OCI-LY3 (cell line): Measurements from ENCODE around the gene SVOPL.

Source experiments
- H2AFZ ChIP-seq: fragments of 200-600, 300-600 bp; shearing (Covaris generic); 2 replicates; pipeline ENCODE4 v1.6.0; 2014; ENCODE audit warnings: antibody characterized with exemption, low read depth, low read length
- H3K27ac ChIP-seq: fragments of 200-600, 300-600 bp; sonication (generic); 2 replicates; pipeline ENCODE4 v1.5.1; 2014; ENCODE audit warnings: mild to moderate bottlenecking, low read length, moderate library complexity, mixed read lengths
- H3K27me3 ChIP-seq: fragments of 200-600, 300-600 bp; sonication (generic); 2 replicates; pipeline ENCODE4 v1.6.1; 2014; ENCODE audit warnings: low read depth, low read length, mixed read lengths
- H3K36me3 ChIP-seq: fragments of 200-600, 300-600 bp; sonication (generic); replicated peaks from 2 replicates; pipeline ENCODE3; 2014; ENCODE audit warnings: low read depth, low read length, mixed read lengths
- H3K4me1 ChIP-seq: fragments of 300-600, 200-600 bp; sonication (generic); 2 replicates; pipeline ENCODE4 v1.6.1; 2014; ENCODE audit warnings: low read length, mixed read lengths
- H3K4me2 ChIP-seq: fragments of 200-600, 300-600 bp; sonication (generic); 2 replicates; pipeline ENCODE4 v1.6.1; 2014; ENCODE audit warnings: low read length, mixed read lengths
- H3K4me3 ChIP-seq: fragments of 300-600, 200-600 bp; sonication (generic); 2 replicates; pipeline ENCODE4 v1.5.1; 2014; ENCODE audit warnings: antibody characterized with exemption, mild to moderate bottlenecking, low read length, moderate library complexity
- H3K79me2 ChIP-seq: fragments of 300-600, 200-600 bp; shearing (Covaris generic); 2 replicates; pipeline ENCODE4 v1.6.1; 2014; ENCODE audit warnings: mild to moderate bottlenecking, low read length, mixed read lengths
- H3K9ac ChIP-seq: fragments of 300-600, 200-600 bp; shearing (Covaris generic); 2 replicates; pipeline ENCODE4 v1.6.0; 2014; ENCODE audit warnings: mild to moderate bottlenecking, low read length, moderate library complexity
- H3K9me3 ChIP-seq: fragments of 200-600, 300-600 bp; shearing (Covaris generic); 2 replicates; pipeline ENCODE4 v1.6.1; 2014; ENCODE audit warnings: low read length, mixed read lengths; ENCODE audit not compliant: insufficient read depth
- H4K20me1 ChIP-seq: fragments of 200-600, 300-600 bp; sonication (generic); 2 replicates; pipeline ENCODE4 v1.6.1; 2016; ENCODE audit warnings: low read length, mixed read lengths; ENCODE audit not compliant: insufficient read depth
- CTCF ChIP-seq: fragments of 200-600, 300-600 bp; sonication (generic); IDR thresholded peaks from 2 replicates; pipeline ENCODE4 v1.5.1; 2014; ENCODE audit warnings: antibody characterized with exemption, low read length, low read depth
- EZH2phosphoT487 ChIP-seq: fragments of 200-600 bp; shearing (Covaris generic); IDR thresholded peaks from 2 replicates; pipeline ENCODE4 v1.6.1; 2018; ENCODE audit warnings: antibody characterized with exemption, mixed run types, low read depth

The SVOPL gene

GRCh38 chr7:138700857-138701536, at the start of gene SVOPL:
Gene SVOPL, minus strand, starts transcription at chr7:138701362. Its CDS starts 22,317 bp downstream, at chr7:138679045.
- Histone ChIP-seq H3K79me2 (no peaks in the 10 kb centered on the region), H3K36me3 (no peaks in the 10 kb centered on the region), H3K9me3 (no peaks in the 10 kb centered on the region), H3K4me1 (no peaks in the 10 kb centered on the region), H4K20me1 (no peaks in the 10 kb centered on the region), H3K9ac (no peak within 1 kb of the TSS), H3K4me2 (no peak within 1 kb of the TSS), H2AFZ (no peak within 1 kb of the TSS), H3K27me3 (no peaks in the 10 kb centered on the region), H3K4me3 (no peak within 1 kb of the TSS), H3K27ac (no peak within 1 kb of the TSS)
- no peak for TF ChIP-seq EZH2phosphoT487
- TF ChIP-seq CTCF: no peak

GRCh38 chr7:138750473-138750872, 49.3 kb upstream of the SVOPL start:
- no peak overlapping the region for H3K9ac ChIP-seq
- H3K36me3 ChIP-seq: no peaks in the 10 kb centered on the region
- no peak overlapping the region for H3K4me3 ChIP-seq
- no peak overlapping the region for H3K27ac ChIP-seq
- no peak overlapping the region for H3K4me2 ChIP-seq
- TF ChIP-seq CTCF: no peak
- no peak for TF ChIP-seq EZH2phosphoT487
- no peaks in the 10 kb centered on the region for H3K79me2 ChIP-seq
- H4K20me1 ChIP-seq: no peaks in the 10 kb centered on the region
- H3K9me3 ChIP-seq: no peaks in the 10 kb centered on the region
- H3K27me3 ChIP-seq: no peaks in the 10 kb centered on the region
- H3K4me1 ChIP-seq: no peaks in the 10 kb centered on the region
- H2AFZ ChIP-seq: no peak overlapping the region

GRCh38 chr7:138749960-138750359, 48.8 kb upstream of the SVOPL start:
- Histone ChIP-seq H2AFZ (no peak overlapping the region), H3K4me2 (no peak overlapping the region), H3K27me3 (no peaks in the 10 kb centered on the region), H3K9me3 (no peaks in the 10 kb centered on the region), H3K79me2 (no peaks in the 10 kb centered on the region), H3K4me1 (no peaks in the 10 kb centered on the region), H3K4me3 (no peak overlapping the region), H3K36me3 (no peaks in the 10 kb centered on the region), H4K20me1 (no peaks in the 10 kb centered on the region), H3K9ac (no peak overlapping the region), H3K27ac (no peak overlapping the region)
- TF ChIP-seq EZH2phosphoT487 (no peak), CTCF (no peak)

- no peak for TF ChIP-seq EZH2phosphoT487
- TF ChIP-seq CTCF: no peak
- H3K4me3 ChIP-seq: no peak overlapping the region
- H3K79me2 ChIP-seq: no peaks in the 10 kb centered on the region
- no peak overlapping the region for H2AFZ ChIP-seq
- no peaks in the 10 kb centered on the region for H3K4me1 ChIP-seq
- no peak overlapping the region for H3K9ac ChIP-seq
- no peaks in the 10 kb centered on the region for H3K36me3 ChIP-seq
- H3K9me3 ChIP-seq: no peaks in the 10 kb centered on the region
- no peak overlapping the region for H3K4me2 ChIP-seq
- H3K27ac ChIP-seq: no peak overlapping the region
- no peaks in the 10 kb centered on the region for H4K20me1 ChIP-seq
- no peaks in the 10 kb centered on the region for H3K27me3 ChIP-seq
Measured at GRCh38 chr7:138748666-138749065, 47.5 kb upstream of the SVOPL start.
